ENCODE data around the gene RMRP. TPM values are rescaled to one million over a fixed set of nuclear protein-coding genes. Genes with fewer than 3 reads are reported as not detected.
"Not testable (repeated sequence)": the region's sequence is repeated elsewhere in the genome, so short reads cannot be mapped to it uniquely, and the experiment has no call there.

Gene RMRP
- total RNA-seq, 1 donor from 2014 or later: 12,614 TPM

DNA sequence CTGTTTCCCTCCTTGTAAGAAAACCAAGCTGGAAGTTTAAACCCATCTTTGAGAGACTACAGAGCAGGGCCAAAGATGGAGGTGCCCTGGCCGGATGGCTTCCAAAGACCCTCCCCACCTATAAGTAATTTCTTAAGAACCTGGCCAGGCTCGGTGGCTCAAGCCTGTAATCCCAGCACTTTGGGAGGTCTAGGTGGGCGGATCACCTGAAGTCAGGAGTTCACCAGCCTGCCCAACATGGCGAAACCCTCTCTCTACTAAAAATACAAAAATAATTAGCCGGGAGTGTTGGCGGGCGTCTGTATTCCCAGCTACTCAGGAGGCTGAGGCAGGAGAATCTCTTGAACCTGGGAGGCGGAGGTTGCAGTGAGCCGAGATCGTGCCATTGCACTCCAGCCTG is 12.1 kb downstream of the RMRP start:
- DNase-seq (ENCODE audit: low spot score): not testable (repeated sequence)

DNA sequence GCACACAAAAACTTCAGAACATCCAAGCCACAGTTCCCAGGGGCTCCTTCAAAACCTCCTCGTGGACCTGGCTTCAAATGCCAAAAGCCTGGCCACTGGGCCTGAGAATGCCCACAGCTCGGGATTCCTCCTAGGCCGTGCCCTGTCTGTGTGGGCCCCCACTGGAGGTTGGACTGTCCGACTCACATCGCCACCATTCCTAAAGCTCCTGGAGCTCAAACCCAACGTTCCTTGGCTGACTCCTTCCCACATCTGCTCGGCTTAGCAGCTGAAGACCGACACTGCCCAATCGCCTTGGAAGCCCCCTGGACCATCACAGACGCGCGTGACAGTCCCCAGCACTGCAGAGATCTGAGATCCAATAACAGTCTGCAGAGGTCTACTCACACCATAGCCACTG is 14.8 kb downstream of the RMRP start:
- no peak for DNase-seq (ENCODE audit: low spot score)

DNA sequence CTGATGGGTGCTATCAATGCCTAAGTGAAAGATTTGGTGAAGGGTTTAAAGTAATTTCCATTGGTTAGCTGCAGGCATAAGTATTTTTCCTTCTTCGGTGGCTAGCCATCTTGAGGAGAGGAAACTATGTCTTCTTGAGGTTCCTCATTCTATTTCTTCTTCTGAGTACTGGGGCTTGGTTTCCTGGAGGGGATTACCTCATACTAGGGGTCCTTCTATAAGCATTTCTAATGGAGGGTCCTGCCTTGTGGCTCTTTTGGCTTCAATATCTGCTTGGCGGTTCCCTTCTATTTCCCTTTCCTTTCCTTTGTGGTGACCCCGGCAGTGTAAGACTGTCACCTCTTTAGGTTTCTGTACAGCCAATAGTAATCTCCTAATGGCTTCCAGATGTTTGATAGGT is 16.3 kb downstream of the RMRP start:
- DNase-seq (ENCODE audit: low spot score): not testable (repeated sequence)

DNA sequence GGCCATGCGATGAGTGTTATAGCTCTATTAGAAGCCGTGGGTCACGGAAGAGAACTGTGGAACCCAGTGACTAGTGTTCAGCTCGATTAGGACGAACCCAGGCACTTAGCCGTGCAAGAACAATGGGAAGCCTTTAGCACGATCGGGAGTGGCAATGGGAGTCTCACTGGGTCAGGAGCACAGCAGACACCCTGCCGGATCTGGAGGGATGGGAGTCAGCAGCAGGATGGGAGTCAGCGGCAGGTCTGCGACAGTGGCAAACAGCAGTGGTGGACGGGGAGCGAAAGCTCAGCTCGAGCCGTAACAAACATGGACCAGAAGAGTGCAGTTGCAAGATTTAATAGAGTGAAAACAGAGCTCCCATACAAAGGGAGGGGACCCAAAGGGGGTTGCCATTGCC is 17.4 kb downstream of the RMRP start:
- DNase-seq (ENCODE audit: low spot score): not testable (repeated sequence)

DNA sequence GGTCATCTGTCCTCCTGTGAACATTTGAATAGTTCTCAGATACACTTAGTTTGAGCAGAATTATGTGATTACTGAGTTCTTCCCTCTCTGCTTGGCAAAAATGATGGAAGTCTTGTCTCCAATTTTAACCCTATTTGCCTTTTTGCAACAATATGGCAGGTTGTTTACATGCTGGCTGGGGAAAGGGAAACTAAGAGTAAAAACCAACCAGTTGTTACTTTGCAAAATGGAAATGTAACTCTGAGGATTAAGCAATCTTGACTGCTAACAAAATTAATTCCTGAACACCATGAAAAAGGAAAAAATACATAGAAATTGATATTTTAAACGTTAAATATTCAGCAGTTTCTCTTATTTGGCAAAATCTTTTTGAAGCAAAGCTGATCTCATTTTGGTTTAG is 18.2 kb downstream of the RMRP start:
- no peak for DNase-seq (ENCODE audit: low spot score)

DNA sequence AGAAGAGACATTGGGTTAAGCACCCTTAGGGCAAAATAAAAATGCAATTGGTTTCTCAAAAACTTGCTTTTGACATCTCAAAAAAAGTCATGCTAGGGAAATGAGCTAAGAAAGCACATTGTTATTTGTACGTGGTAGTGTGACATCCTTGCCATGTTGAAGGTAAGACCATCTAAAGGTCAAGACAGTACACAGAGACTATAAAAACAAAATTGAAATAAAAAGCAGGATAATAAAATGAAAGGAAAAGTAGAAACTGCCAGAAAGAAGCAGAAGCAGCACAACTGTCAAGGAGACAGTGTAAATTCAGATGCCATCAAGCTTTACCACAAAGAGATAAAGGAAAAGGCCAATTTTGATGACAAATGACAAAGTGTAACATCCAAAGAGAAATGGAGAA is 18.6 kb downstream of the RMRP start:
- not testable (repeated sequence) for DNase-seq (ENCODE audit: low spot score)

DNA sequence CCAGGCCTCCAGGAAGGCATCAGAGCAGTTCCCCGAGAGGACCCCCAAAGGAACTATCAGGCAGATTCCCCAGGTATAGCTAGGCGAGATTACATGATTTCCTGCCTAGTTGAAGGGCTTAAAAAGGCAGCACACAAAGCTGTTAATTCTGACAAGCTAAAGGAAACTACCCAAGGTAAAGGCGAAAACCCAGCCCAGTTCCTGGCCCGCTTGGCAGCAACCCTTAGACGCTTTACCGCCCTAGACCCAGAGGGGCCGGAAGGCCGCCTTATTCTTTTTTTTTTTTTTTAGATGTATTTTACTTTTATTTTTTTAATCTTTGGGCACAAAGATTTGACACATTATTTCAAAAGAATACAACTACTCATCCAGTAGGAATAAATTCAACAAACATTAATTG is 19.1 kb downstream of the RMRP start:
- DNase-seq (ENCODE audit: low spot score): not testable (repeated sequence)

DNA sequence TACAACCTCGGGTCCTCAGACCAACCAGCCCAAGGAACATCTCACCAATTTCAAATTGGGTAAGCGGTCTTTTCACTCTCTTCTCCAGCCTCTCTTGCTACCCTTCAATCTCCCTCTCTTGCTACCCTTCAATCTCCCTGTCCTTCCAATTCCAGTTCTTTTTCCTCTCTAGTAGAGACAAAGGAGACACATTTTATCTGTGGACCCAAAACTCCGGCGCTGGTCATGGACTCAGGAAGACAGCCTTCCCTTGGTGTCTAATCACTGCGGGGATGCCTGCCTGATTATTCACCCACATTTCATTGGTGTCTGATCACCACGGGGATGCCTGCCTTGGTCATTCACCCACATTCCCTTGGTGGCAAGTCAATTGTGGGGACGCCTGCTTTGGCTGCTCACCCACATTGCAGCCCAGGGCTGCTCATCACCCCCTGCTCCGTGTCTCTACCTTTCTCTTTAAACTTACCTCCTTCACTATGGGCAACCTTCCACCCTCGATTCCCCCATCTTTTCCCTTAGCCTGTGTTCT is 20.3 kb downstream of the RMRP start:
- DNase-seq (ENCODE audit: low spot score): not testable (repeated sequence)

DNA sequence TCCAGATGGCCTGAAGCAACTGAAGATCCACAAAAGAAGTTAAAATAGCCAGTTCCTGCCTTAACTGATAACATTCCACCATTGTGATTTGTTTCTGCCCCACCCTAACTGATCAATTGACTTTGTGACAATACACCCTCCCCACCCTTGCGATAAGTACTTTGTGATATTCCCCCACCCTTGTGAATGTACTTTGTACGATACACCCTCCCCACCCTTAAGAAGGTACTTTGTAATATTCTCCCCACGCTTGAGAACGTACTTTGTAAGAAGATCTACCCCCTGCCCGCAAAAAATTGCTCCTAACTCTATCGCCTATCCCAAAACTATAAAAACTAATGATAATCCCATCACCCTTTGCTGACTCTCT is 21.0 kb downstream of the RMRP start:
- not testable (repeated sequence) for DNase-seq (ENCODE audit: low spot score)

DNA sequence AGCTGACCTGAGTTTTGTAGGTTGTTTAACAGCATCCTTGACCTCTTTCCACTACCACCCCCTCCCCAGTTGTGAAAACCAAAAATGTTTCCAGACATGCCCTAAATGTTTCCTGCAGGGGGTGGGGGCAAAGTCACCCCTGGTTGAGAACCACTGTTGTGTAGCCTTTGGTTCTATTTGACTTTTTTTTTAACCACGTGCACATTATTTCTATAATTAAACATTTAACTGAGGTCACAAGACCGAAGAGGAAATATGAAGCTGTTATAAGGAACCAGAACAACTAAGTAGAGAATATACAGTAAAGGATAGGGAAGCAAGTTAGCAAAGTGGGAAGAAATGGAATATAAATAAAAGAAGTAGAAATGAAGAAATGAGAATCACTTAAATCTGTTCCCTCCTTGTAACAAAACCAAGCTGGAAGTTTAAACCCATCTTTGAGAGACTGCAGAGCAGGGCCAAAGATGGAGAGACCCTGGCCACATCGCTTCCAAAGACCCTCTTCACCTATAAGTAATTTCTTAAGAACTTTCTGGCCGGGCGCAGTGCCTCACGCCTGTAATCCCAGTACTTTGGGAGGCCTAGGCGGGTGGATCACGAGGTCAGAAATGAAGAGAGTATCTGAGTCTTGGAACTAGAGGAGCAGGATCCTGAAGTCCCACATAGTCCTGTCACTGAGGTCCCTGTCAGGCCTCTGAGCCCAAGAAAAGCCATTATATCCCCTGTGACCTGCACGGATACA is 21.5 kb downstream of the RMRP start:
- no peak for DNase-seq (ENCODE audit: low spot score)

DNA sequence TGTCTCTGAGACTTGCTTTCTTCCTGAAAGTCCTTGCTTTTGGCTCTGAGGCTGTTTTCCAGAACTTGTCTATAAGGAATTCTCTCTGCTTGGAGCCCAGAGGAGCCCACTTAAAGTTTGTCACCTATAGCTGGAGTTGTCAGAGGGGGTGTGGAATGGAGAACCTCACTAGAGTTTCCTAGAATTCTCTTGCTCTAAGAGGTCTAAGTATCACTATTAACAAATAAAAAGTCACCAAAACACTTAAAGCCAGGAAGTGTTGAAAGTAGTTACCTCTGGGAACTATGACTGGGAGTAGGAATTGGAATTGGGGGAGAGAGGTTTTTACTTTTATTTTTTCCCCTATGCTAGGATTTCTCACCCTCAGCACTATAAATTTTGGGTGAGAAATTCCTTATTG is 22.1 kb downstream of the RMRP start:
- no peak for DNase-seq (ENCODE audit: low spot score)

DNA sequence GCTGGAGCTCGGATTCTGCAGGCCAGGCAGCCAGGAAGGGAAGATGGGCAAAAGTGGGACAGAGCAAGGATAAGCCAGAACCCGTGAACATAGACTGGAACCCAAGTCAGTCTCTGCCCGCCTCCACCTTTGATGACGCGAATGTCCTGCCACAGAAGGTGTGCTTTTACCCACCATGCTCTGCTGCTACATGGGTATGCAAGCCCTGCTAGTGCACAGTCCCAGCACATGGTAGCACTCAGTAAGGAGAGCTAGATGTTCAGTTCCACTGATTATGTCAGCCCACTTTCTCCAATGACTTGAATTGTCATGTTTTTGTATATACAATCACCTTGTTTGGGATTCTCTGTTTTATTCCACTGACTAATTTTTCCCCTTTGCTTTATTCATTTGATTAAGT is 28.2 kb downstream of the RMRP start:
- DNase-seq (ENCODE audit: low spot score): no peak

DNA sequence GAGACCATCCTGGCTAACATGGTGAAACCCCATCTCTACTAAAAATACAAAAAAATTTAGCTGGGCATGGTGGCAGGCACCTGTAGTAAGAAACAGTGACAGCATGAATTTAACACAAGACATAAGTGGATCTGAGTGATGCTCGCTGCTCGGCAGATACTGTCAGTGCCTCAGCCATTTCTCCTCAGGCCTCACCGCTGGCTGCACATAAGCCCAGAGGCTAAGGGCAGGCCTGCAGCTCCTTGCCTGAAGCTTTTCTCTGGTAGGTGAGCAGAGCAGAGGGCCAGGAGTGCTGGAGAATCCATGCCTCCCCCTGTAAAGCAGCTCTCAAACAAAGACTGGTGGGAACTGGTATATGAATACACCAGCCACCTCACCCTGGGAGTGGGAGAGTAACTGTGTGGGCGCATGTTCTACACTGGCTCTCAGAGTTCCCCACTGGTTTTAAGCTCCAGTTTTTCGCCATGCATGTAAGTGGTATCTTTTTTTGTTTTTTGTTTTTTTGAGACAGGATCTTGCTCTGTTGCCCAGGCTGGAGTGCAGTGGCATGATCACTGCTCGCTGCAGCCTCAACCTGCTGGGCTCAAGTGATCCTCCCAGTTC is 29.3 kb downstream of the RMRP start:
- DNase-seq (ENCODE audit: low spot score): no peak

DNA sequence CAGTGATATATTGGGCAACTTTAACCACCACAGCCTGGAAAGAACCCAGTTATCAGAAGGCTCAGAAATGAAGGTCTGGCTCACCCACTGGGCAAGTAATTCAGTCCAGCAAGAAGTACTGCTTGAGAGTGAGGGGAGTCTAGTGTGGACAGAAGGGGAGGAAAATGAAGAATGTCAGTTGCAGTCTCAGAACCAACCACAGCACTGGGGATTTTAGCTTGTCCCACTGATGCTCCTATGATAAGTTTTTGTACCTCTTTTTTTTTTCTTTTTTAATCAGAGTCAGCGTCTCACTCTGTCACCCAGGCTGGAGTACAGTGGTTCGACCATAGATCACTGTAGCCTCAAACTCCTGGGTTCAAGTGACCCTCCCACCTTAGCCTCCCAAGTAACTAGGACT is 30.2 kb downstream of the RMRP start:
- no peak for DNase-seq (ENCODE audit: low spot score)

DNA sequence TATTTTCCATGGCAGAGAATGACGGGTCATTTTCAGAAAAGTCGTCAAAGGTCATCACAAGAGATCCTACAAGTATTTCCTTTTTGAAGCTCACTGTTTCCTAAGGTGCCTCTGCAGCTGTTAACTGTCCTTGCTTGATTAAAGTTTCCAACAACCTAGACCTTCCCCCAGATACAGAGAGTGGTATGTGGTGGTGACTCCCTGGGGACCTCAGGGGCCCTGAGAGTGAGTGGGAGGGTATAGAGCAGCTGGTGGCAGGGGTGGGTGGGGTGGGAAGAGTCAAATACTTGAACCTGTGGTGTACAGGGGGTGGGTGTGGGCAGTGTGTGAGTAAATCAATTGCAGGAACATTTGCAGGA is 38.0 kb downstream of the RMRP start:
- no peak for DNase-seq (ENCODE audit: low spot score)

DNA sequence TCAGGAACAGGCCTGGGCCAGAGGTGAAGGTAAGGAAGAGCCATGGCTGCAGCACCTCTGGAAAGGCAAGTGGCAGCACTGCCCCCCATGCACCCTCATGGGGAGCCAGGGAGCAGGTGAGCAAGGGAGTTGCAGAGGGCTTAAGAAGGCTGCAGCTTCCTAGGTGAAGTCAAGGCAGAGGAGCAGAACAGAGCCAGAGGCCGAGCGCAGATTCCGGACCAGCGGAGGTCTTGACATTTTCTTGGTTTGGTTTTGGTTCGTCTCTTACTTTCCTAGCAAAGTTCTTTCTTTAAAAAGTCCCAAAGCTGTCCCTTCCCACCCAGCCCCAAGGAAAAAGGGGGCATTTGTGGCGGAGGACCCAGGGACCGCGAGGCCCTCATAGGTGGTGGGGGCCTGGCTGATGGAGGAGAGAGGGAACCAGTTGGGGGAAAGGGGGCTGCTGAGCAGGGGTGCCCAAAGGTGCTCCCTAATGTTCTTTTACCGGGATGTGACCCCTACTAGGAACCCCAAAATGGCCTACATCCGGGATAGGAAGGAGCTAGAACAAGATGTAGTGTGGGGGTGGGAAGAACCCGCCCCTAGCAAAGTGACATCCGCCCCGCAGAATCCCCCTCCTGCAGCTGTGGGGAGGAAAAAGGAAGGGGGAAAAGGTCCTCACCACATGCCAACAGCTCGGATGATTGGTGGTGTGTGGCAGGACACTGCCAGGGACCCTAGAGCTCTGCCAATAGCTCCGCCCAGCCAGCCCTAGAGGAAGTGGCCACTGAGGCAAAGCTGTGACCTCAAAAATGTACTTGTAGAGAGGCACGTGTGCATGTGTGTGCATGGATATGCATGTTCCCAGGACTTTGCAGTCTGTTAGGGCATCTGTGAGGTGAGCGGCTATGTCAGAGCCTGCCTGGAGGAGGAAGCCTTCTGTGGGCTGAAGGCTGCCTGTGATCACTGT is 38.7 kb downstream of the RMRP start:
- no peak for DNase-seq (ENCODE audit: low spot score)

DNA sequence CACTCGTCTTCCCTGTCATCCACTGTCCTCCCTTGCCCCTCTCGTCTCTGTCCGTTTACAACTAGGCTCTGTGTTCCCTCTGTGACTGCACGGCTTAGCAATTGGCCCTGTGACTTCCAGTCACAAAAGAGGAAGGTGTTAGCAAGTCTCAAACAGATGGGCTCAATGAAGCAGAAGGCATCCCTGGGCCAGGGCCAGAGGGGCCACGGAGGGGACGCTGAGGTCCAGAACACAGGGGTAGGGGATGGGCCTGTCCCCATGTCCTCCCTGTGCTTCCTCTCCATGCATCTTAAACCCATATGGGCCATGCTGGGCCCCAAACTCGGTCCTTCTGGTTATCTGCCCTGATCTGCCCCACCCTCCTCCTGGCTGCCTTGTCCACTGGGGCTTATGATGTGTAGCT is 39.5 kb downstream of the RMRP start, which contains the start of gene CD72:
TSS of gene CD72 (minus strand) at position 89 of the 403 bp plus-strand sequence. CDS start 110 bp downstream, outside the sequence.
- DNase-seq (ENCODE audit: low spot score): no peak

DNA sequence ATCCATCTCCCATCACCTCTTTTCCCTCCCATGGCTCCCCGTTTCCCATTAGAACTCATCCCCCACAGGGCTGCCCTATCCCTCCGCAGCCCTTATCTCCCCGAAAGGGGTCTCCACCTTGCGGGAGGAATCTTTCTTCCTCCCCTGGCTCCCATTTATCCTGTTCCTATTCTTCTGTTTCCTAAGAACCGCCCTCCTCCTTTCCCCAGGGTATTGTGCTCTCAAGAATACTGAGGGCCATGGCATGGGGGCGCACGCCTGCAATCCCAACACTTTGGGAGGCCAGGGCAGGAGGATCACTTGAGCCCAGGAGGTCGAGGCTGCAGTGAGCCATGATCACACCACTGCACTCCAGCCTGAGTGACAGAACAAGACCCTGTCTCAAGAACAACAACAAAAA is 40.3 kb downstream of the RMRP start:
- DNase-seq (ENCODE audit: low spot score): no peak

DNA sequence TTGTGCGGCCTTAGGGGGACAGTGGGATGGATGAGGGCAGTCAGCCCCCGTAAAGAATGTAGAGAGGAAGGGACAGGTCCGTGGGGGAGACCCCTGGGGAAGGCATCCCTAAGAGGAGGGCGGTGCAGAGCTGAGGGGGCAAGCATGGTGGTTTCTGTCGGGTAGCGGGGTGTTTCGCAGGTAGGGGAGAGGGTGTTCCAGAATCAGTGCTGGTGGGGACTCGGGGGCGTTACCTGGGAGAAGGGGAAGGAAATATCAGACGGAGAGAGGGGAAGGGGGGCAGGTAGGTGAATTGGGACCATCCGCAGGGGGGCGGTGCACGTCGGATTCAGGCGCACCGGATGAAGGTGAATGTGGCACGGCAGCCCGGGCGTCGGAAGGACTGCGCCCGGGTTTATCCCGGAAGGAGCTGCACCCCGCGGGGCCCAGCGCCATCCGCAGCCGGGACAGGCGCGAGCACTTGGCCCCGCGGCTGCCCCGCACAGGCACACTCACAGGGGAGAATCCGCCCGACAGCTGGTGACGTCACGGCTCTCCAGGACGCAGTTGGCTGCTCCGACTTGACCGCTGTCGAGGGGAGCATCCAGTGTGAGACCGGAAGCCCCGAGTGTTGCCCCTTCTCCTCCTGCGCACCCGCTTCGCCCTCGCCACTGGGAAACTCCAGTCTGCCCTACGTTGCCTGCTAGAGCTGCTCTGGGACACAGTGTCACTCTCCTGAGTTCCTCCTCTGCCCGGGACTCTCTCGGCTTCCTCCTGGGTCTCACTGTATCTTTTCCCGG is 40.9 kb downstream of the RMRP start:
- DNase-seq (ENCODE audit: low spot score): peak; percentile 51

DNA sequence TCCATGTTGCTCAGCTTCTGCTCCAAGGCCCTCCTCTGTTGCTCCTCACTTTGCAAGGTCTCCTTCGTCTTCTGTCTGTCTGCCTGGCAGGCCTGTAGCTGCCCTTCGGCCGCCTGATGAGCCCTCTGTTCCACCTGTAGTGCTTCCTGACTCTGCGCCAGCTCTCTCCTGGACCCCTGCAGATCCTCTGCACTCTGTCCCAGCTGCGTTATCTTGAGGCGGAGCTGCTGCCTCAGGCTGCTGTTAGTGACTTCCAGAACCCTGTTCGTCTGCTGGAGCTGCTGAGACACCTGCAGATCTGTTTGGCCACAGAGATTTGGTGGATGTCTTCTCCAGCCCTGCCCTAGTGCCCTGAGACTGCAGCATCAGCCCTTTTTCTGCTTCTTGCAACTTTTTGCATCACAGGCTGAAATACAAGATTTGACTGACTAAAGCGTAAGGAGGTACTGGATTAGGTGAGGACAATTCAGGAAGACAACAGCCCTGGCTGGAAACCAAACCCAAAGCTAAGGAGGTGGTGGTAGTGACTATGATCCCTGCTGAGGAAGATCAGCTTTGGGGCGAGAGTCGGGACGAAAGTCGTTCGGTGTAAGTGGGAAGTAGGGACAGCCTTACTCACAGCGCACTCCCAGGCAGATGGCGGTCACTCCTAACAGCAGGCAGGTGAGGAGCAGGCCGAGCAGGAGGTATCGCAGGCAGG is 41.7 kb downstream of the RMRP start:
- no peak for DNase-seq (ENCODE audit: low spot score)

DNA sequence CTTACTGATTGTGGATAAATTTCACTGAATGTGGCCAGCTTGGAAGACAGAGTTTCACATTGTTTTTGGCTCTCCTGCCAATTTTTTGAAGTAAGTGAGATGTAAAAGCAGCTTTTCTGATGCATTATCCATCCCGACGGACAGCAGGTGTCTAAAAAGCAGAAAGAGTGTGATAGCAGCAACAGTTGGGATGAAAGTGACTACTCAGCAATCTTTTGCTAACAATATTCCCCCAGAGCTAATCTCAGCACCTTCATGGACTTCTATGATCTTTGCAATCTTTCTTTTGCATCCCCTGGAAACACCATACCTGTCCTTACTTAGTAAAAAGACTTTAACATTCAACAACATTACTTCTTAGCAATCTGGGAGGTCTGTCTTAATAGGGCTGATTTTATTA is 45.0 kb downstream of the RMRP start:
- DNase-seq (ENCODE audit: low spot score): no peak
